ENCODE data around the gene NEUROD1.

Gene NEUROD1

DNA sequence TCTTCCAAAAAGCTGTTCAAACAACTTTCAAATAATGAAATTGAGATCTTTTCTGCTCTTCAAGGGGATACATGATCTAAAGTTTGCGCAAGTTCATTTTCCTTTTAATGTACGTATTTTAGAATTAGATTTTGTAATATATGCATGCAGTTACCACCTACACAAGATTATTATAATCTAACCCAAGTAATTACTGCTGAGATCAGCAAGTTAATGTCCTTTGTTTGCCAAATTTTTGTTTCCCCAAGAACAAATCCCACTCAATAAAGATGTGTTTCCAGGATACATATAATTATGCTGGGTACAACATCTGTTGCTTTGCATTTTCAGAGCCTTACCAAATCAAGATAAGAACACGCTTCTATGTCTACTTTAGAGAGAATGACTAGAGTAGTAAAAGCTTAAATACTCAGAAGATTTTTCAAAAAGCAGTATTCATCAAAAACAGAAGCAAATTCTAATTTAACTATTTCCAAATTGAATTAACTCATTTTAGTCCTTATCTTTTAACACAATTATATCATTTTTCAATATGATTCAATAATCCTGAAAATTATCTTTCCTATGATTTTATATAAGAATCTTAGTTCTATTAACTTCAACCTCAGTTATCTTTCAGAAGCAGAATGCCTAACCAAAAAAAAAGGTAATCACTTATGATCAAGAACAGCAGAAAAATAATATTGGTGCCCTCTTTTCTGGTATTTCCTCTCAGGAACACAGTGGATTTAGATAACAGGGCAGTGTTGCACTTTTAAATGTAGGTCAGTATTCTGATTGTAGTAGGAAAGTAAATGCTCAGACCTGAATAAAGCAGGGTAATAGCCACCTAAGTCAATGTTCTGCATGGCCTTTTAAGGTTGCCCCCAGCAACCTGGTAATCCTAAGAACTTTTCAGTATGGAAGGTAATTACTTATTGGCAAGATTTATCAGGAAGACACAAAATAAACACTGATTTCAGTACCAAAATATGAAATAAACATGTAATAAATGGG, 51.4 kb downstream of the NEUROD1 start:
- no CpG with 5 or more reads among the region's 3 CpGs for WGBS, 2 donors (ENCODE audit: extremely low coverage in 2 of 2, insufficient read length in 2 of 2, insufficient replicate concordance in 1 of 2)
- H3K36me3 ChIP-seq (replicated peaks in 1 of 2; ENCODE audit: control insufficient read depth in 2 of 2, insufficient read depth in 2 of 2, low read length in 2 of 2) = no peaks in the 10 kb centered on the region

DNA sequence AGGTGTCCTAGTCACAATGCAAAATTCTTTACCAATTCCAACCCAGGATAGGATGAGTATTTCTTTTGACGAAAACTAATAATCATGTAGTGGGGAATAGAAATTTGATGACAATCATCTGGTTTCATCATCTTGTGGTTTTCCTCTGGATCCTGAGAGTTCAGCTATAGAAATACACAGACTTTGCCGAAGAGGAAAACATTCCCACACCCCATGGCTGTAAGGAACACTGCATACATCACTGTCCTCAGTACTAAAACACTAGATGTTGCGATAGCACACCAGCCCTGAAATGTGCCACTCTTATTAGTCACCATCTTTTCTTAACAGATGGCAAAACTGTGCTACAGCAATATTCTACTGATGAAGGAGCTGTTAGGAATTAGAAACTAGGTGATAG, 52.8 kb downstream of the NEUROD1 start:
- no peak overlapping the region for H4K91ac ChIP-seq (ENCODE audit: low read depth, low read length, poor library complexity)
- H3K79me1 ChIP-seq (ENCODE audit: low read depth, low read length) = no peaks in the 10 kb centered on the region
- no peaks in the 10 kb centered on the region for H3K36me3 ChIP-seq (replicated peaks in 1 of 2; ENCODE audit: control insufficient read depth in 2 of 2, insufficient read depth in 2 of 2, low read length in 2 of 2)
- H3K27me3 ChIP-seq (ENCODE audit: control insufficient read depth in 3 of 3, insufficient read depth in 3 of 3, low read depth in 1 of 3, low read length in 3 of 3) = peaks cover 0 to 23% (median 0%) of the 10 kb centered on the region in 3 experiments
- WGBS, 2 donors (ENCODE audit: extremely low coverage in 2 of 2, insufficient read length in 2 of 2, insufficient replicate concordance in 1 of 2) = no CpG with 5 or more reads among the region's 3 CpGs
- no peak overlapping the region for H2BK120ac ChIP-seq (ENCODE audit: low read depth, low read length)
- H4K8ac ChIP-seq (ENCODE audit: low read depth, low read length) = no peak overlapping the region
- H3K4ac ChIP-seq (ENCODE audit: low read length) = no peak overlapping the region
- no peak overlapping the region for H3K14ac ChIP-seq (ENCODE audit: low read length)
- H3K4me2 ChIP-seq (ENCODE audit: insufficient read depth, low read length, poor library complexity, severe bottlenecking) = no peak overlapping the region
- no peak overlapping the region for H3K9ac ChIP-seq (ENCODE audit: low read depth, low read length, poor library complexity)
- no peak overlapping the region for H3K18ac ChIP-seq (ENCODE audit: low read length)
- H3K4me3 ChIP-seq (ENCODE audit: low read length in 2 of 2) = no peak overlapping the region
- H2BK12ac ChIP-seq (ENCODE audit: low read length) = no peak overlapping the region
- H2AK5ac ChIP-seq (ENCODE audit: low read depth, low read length) = no peak overlapping the region
- no peaks in the 10 kb centered on the region for H3K9me3 ChIP-seq (replicated peaks in 1 of 2; ENCODE audit: control insufficient read depth in 2 of 2, insufficient read depth in 1 of 2, low read depth in 1 of 2, low read length in 2 of 2)
- no peak overlapping the region for H2BK15ac ChIP-seq (ENCODE audit: low read length)
- H2BK5ac ChIP-seq (ENCODE audit: low read length) = no peak overlapping the region
- H2AFZ ChIP-seq (ENCODE audit: low read length) = no peak overlapping the region
- DNase-seq (ENCODE audit: low spot score) = no peak
- no peak overlapping the region for H3K27ac ChIP-seq (replicated peaks; ENCODE audit: low read length)
- no peak overlapping the region for H3K23ac ChIP-seq (ENCODE audit: low read depth, low read length, poor library complexity)
- H3K4me1 ChIP-seq (ENCODE audit: control insufficient read depth in 2 of 2, insufficient read depth in 1 of 2, low read depth in 1 of 2, low read length in 2 of 2) = no peaks in the 10 kb centered on the region

More for the DNA sequence above, 51.4 kb downstream of the NEUROD1 start:
- Histone ChIP-seq H2BK12ac (ENCODE audit: low read length) (no peak overlapping the region), H3K14ac (ENCODE audit: low read length) (no peak overlapping the region), H3K4me3 (ENCODE audit: low read length in 2 of 2) (no peak overlapping the region), H3K79me1 (ENCODE audit: low read depth, low read length) (no peaks in the 10 kb centered on the region), H4K8ac (ENCODE audit: low read depth, low read length) (no peak overlapping the region), H2AFZ (ENCODE audit: low read length) (no peak overlapping the region), H3K9me3 (replicated peaks in 1 of 2; ENCODE audit: control insufficient read depth in 2 of 2, insufficient read depth in 1 of 2, low read depth in 1 of 2, low read length in 2 of 2) (no peaks in the 10 kb centered on the region), H4K91ac (ENCODE audit: low read depth, low read length, poor library complexity) (no peak overlapping the region), H2BK15ac (ENCODE audit: low read length) (no peak overlapping the region), H3K18ac (ENCODE audit: low read length) (no peak overlapping the region), H3K9ac (ENCODE audit: low read depth, low read length, poor library complexity) (no peak overlapping the region), H3K4me2 (ENCODE audit: insufficient read depth, low read length, poor library complexity, severe bottlenecking) (no peak overlapping the region), H3K23ac (ENCODE audit: low read depth, low read length, poor library complexity) (no peak overlapping the region), H3K27me3 (ENCODE audit: control insufficient read depth in 3 of 3, insufficient read depth in 3 of 3, low read depth in 1 of 3, low read length in 3 of 3) (peaks cover 0 to 33% (median 0%) of the 10 kb centered on the region in 3 experiments), H3K4ac (ENCODE audit: low read length) (no peak overlapping the region), H2BK120ac (ENCODE audit: low read depth, low read length) (no peak overlapping the region), H3K4me1 (ENCODE audit: control insufficient read depth in 2 of 2, insufficient read depth in 1 of 2, low read depth in 1 of 2, low read length in 2 of 2) (no peaks in the 10 kb centered on the region), H2BK5ac (ENCODE audit: low read length) (no peak overlapping the region), H3K27ac (replicated peaks; ENCODE audit: low read length) (no peak overlapping the region), H2AK5ac (ENCODE audit: low read depth, low read length) (no peak overlapping the region)
- no peak for DNase-seq (ENCODE audit: low spot score)

DNA sequence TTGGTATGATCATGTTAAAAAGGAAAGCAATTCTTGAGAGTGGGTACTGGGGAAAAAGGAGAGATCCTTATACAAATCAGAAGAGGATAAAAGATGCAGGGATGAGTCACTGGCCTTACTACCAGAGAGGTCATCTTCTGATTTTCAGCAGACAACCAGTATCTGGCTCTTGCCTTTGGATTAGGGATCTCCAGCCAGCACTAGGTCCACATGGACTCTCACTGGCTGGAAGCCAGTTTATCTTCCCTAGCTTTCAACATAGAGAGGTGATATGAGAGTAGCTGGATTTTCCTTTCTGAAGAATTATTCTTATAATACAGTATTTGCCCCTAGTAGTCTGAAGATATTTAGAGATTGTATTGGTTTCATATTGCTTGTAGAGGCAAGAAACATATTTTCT, 53.6 kb downstream of the NEUROD1 start:
- Histone ChIP-seq H3K36me3 (replicated peaks in 1 of 2; ENCODE audit: control insufficient read depth in 2 of 2, insufficient read depth in 2 of 2, low read length in 2 of 2) (no peaks in the 10 kb centered on the region), H2BK120ac (ENCODE audit: low read depth, low read length) (no peak overlapping the region), H2AK5ac (ENCODE audit: low read depth, low read length) (no peak overlapping the region), H3K27ac (replicated peaks; ENCODE audit: low read length) (no peak overlapping the region), H3K4me2 (ENCODE audit: insufficient read depth, low read length, poor library complexity, severe bottlenecking) (no peak overlapping the region), H3K4me3 (ENCODE audit: low read length in 2 of 2) (no peak overlapping the region), H3K9me3 (replicated peaks in 1 of 2; ENCODE audit: control insufficient read depth in 2 of 2, insufficient read depth in 1 of 2, low read depth in 1 of 2, low read length in 2 of 2) (no peaks in the 10 kb centered on the region), H3K18ac (ENCODE audit: low read length) (no peak overlapping the region), H2BK12ac (ENCODE audit: low read length) (no peak overlapping the region), H3K79me1 (ENCODE audit: low read depth, low read length) (no peaks in the 10 kb centered on the region), H2AFZ (ENCODE audit: low read length) (no peak overlapping the region), H3K4ac (ENCODE audit: low read length) (no peak overlapping the region), H3K9ac (ENCODE audit: low read depth, low read length, poor library complexity) (no peak overlapping the region), H3K14ac (ENCODE audit: low read length) (no peak overlapping the region), H2BK15ac (ENCODE audit: low read length) (no peak overlapping the region), H3K23ac (ENCODE audit: low read depth, low read length, poor library complexity) (no peak overlapping the region), H3K4me1 (ENCODE audit: control insufficient read depth in 2 of 2, insufficient read depth in 1 of 2, low read depth in 1 of 2, low read length in 2 of 2) (no peaks in the 10 kb centered on the region), H4K8ac (ENCODE audit: low read depth, low read length) (no peak overlapping the region), H2BK5ac (ENCODE audit: low read length) (no peak overlapping the region), H3K27me3 (ENCODE audit: control insufficient read depth in 3 of 3, insufficient read depth in 3 of 3, low read depth in 1 of 3, low read length in 3 of 3) (peaks cover 0 to 22% (median 0%) of the 10 kb centered on the region in 3 experiments), H4K91ac (ENCODE audit: low read depth, low read length, poor library complexity) (no peak overlapping the region)
- DNase-seq (ENCODE audit: low spot score) = no peak

Measured in neuronal stem cell (in vitro differentiated cells).